H9 (cell line): ENCODE data around the gene RTP2. TPM values are rescaled to one million over a fixed set of nuclear protein-coding genes. Genes with fewer than 3 reads are reported as not detected.

Source experiments
- DNase-seq: peaks from one replicate; pipeline ENCODE4 v3.0.0-alpha.2; 2017
- H2AFZ ChIP-seq: one replicate; pipeline ENCODE4 v1.6.1; 2013; ENCODE audit warnings: mild to moderate bottlenecking, low read length, control low read depth, moderate library complexity
- H2AK5ac ChIP-seq: 2 replicates; pipeline ENCODE4 v1.6.1; 2013; ENCODE audit warnings: low read length, control low read depth, mixed read lengths; ENCODE audit not compliant: insufficient read length
- H2BK120ac ChIP-seq: one replicate; pipeline ENCODE4 v1.6.1; 2013; ENCODE audit warnings: low read depth, mild to moderate bottlenecking, low read length, control low read depth, inconsistent platforms; ENCODE audit not compliant: poor library complexity, severe bottlenecking
- H2BK12ac ChIP-seq: 2 replicates; pipeline ENCODE4 v1.6.1; 2013; ENCODE audit warnings: low read length, control low read depth, mixed read lengths, low read depth; ENCODE audit not compliant: insufficient read length
- H2BK15ac ChIP-seq: 2 replicates; pipeline ENCODE4 v1.6.1; 2013; ENCODE audit warnings: low read depth, low read length, control low read depth
- H2BK20ac ChIP-seq: one replicate; pipeline ENCODE4 v1.6.1; 2013; ENCODE audit warnings: low read depth, mild to moderate bottlenecking, low read length, control low read depth, inconsistent platforms; ENCODE audit not compliant: poor library complexity, severe bottlenecking
- H2BK5ac ChIP-seq: 2 replicates; pipeline ENCODE4 v1.6.1; 2013; ENCODE audit warnings: low read length, control low read depth, mixed read lengths; ENCODE audit not compliant: insufficient read length
- H3K14ac ChIP-seq: 2 replicates; pipeline ENCODE4 v1.6.1; 2013; ENCODE audit warnings: low read length, control low read depth; ENCODE audit not compliant: insufficient read depth
- H3K18ac ChIP-seq: 2 replicates; pipeline ENCODE4 v1.6.1; 2013; ENCODE audit warnings: low read depth, mild to moderate bottlenecking, mixed read lengths, low read length, control low read depth; ENCODE audit not compliant: insufficient read length
- H3K23ac ChIP-seq: 2 replicates; pipeline ENCODE4 v1.6.1; 2013; ENCODE audit warnings: low read length, control low read depth, mixed read lengths, low read depth; ENCODE audit not compliant: insufficient read length
- H3K23me2 ChIP-seq: 2 replicates; pipeline ENCODE4 v1.6.1; 2013; ENCODE audit warnings: low read depth, mild to moderate bottlenecking, mixed read lengths, low read length, control low read depth; ENCODE audit not compliant: insufficient read length, poor library complexity, severe bottlenecking
- H3K27ac ChIP-seq: 2 replicates; pipeline ENCODE4 v1.5.1; 2013; ENCODE audit warnings: low read length, control low read depth, mixed read lengths, low read depth; ENCODE audit not compliant: insufficient read length
- H3K27me3 ChIP-seq: 2 replicates; pipeline ENCODE4 v1.6.1; 2013; ENCODE audit warnings: low read length, control low read depth, inconsistent platforms; ENCODE audit not compliant: insufficient read depth
- H3K4ac ChIP-seq: 2 replicates; pipeline ENCODE4 v1.6.1; 2013; ENCODE audit warnings: low read depth, mild to moderate bottlenecking, control low read depth, inconsistent platforms, low read length, moderate library complexity
- H3K4me1 ChIP-seq: 2 replicates; pipeline ENCODE4 v1.6.1; 2013; ENCODE audit warnings: low read length, control low read depth, inconsistent platforms; ENCODE audit not compliant: insufficient read depth
- H3K4me2 ChIP-seq: 2 replicates; pipeline ENCODE4 v1.6.1; 2013; ENCODE audit warnings: low read length, control low read depth, mixed read lengths; ENCODE audit not compliant: insufficient read length, insufficient read depth
- H3K56ac ChIP-seq: 2 replicates; pipeline ENCODE4 v1.6.1; 2013; ENCODE audit warnings: low read depth, mild to moderate bottlenecking, mixed read lengths, low read length, control low read depth; ENCODE audit not compliant: insufficient read length
- H3K79me1 ChIP-seq: 2 replicates; pipeline ENCODE4 v1.6.1; 2013; ENCODE audit warnings: low read depth, mild to moderate bottlenecking, moderate library complexity, low read length, control low read depth, inconsistent platforms; ENCODE audit not compliant: insufficient read depth, poor library complexity, severe bottlenecking
- H3K79me2 ChIP-seq: 2 replicates; pipeline ENCODE4 v1.6.1; 2013; ENCODE audit warnings: low read length, control low read depth, inconsistent platforms; ENCODE audit not compliant: insufficient read depth
- H3K9ac ChIP-seq: 2 replicates; pipeline ENCODE4 v1.6.1; 2013; ENCODE audit warnings: low read length, control low read depth, mixed read lengths; ENCODE audit not compliant: insufficient read length; ENCODE audit errors: extremely low read depth
- H3K9me3 ChIP-seq: one replicate; pipeline ENCODE4 v1.6.1; 2013; ENCODE audit warnings: low read depth, low read length, inconsistent platforms; ENCODE audit not compliant: control insufficient read depth
- H3T11ph ChIP-seq: one replicate; pipeline ENCODE4 v1.6.1; 2013; ENCODE audit warnings: mild to moderate bottlenecking, low read length, control low read depth, inconsistent platforms
- H4K20me1 ChIP-seq: one replicate; pipeline ENCODE4 v1.6.1; 2013; ENCODE audit not compliant: control insufficient read depth, insufficient read length, insufficient read depth
- H4K5ac ChIP-seq: 2 replicates; pipeline ENCODE4 v1.6.1; 2013; ENCODE audit warnings: low read depth, mild to moderate bottlenecking, mixed read lengths, low read length, control low read depth; ENCODE audit not compliant: insufficient read length
- H4K8ac ChIP-seq: replicated peaks from 2 replicates; pipeline ENCODE4 v1.6.1; 2013; ENCODE audit warnings: low read length, control low read depth, mixed read lengths, low read depth; ENCODE audit not compliant: insufficient read length
- H4K91ac ChIP-seq: 2 replicates; pipeline ENCODE4 v1.6.1; 2013; ENCODE audit warnings: low read depth, mild to moderate bottlenecking, moderate library complexity, mixed read lengths, low read length, control low read depth; ENCODE audit not compliant: insufficient read length
- H3K27ac Mint-ChIP-seq, 3 experiments: 2 replicates in 2 of 3; 3 replicates in 1 of 3; pipeline ENCODE4 v1.8.0; 2020 to 2021; ENCODE audit warnings: mixed read lengths in 3 of 3, mild to moderate bottlenecking in 1 of 3, moderate library complexity in 1 of 3
- H3K27me3 Mint-ChIP-seq: 2 replicates; pipeline ENCODE4 v1.8.0; 2021; ENCODE audit warnings: low read depth, mild to moderate bottlenecking, moderate library complexity, mixed read lengths
- H3K36me3 Mint-ChIP-seq, 3 experiments: 2 replicates in 2 of 3; 3 replicates in 1 of 3; pipeline ENCODE4 v1.8.0; 2020 to 2021; ENCODE audit warnings: low read depth in 3 of 3, mixed read lengths in 3 of 3; ENCODE audit not compliant: insufficient read depth in 1 of 3
- H3K4me1 Mint-ChIP-seq, 2 experiments: 2 replicates each; pipeline ENCODE4 v1.8.0; 2020; ENCODE audit warnings: mixed read lengths in 2 of 2
- H3K4me3 Mint-ChIP-seq, 2 experiments: 2 replicates in 1 of 2; 3 replicates in 1 of 2; pipeline ENCODE4 v1.8.0; 2020 to 2021; ENCODE audit warnings: mild to moderate bottlenecking in 2 of 2, mixed read lengths in 2 of 2, moderate library complexity in 1 of 2
- H3K9me3 Mint-ChIP-seq, 2 experiments: 2 replicates in 1 of 2; 3 replicates in 1 of 2; pipeline ENCODE4 v1.8.0; 2020; ENCODE audit warnings: mild to moderate bottlenecking in 2 of 2, mixed read lengths in 2 of 2, moderate library complexity in 1 of 2
- CTCF ChIP-seq: fragments of 200-600 bp; sonication (generic); conservative IDR thresholded peaks from 3 replicates; pipeline ENCODE4 v1.8.0; 2021; ENCODE audit warnings: antibody characterized with exemption, mild to moderate bottlenecking
- total RNA-seq: library from RNA; stranded (reverse); gene quantifications from 2 replicates; pipeline ENCODE4 v1.2.1, GENCODE V29; 2021

Gene RTP2
- total RNA-seq, 1 experiment from 2014 or later, result not detected

GRCh38 chr3:187705164-187705563, 2.8 kb upstream of the RTP2 start:
- Histone ChIP-seq H2BK5ac (no peak overlapping the region), H3K23me2 (no peaks in the 10 kb centered on the region), H3K79me1 (no peaks in the 10 kb centered on the region), H4K91ac (no peak overlapping the region), H4K5ac (no peak overlapping the region), H2BK15ac (no peak overlapping the region), H3K23ac (no peak overlapping the region), H3K4me1 (no peaks in the 10 kb centered on the region), H4K8ac (no peak overlapping the region), H3T11ph (no peak overlapping the region), H2AK5ac (no peak overlapping the region), H3K27ac (no peak overlapping the region), H3K4me2 (no peak overlapping the region), H3K9me3 (no peaks in the 10 kb centered on the region), H2BK20ac (no peak overlapping the region), H3K56ac (no peak overlapping the region), H3K79me2 (no peaks in the 10 kb centered on the region), H2BK12ac (no peak overlapping the region), H3K27me3 (no peaks in the 10 kb centered on the region), H3K14ac (no peak overlapping the region), H4K20me1 (no peaks in the 10 kb centered on the region), H2BK120ac (no peak overlapping the region), H2AFZ (no peak overlapping the region), H3K18ac (no peak overlapping the region), H3K4ac (no peak overlapping the region), H3K9ac (no peak overlapping the region)
- H3K4me3 Mint-ChIP-seq, result no peak overlapping the region
- no peaks in the 10 kb centered on the region for H3K36me3 Mint-ChIP-seq
- no peaks in the 10 kb centered on the region for H3K4me1 Mint-ChIP-seq
- H3K27ac Mint-ChIP-seq, result no peak overlapping the region; a peak in 1 of 7 replicates
- no peak for TF ChIP-seq CTCF
- no peaks in the 10 kb centered on the region for H3K9me3 Mint-ChIP-seq
- no peak for DNase-seq
- H3K27me3 Mint-ChIP-seq, result no peaks in the 10 kb centered on the region; the same call in 1 of the 2 replicates
